GM12878 (cell line): ENCODE measurements around the gene WDFY4. TPM values are rescaled to one million over a fixed set of nuclear protein-coding genes. Genes with fewer than 3 reads are reported as not detected.

ENCODE experiments used
- ATAC-seq: fragments of 200-7000 bp; cut with Tn5 transposase; 3 replicates; pipeline ENCODE4 v1.9.1; 2020; ENCODE audit warnings: mild to moderate bottlenecking, moderate library complexity
- BruUV-seq: library from RNA; stranded (reverse); fragments of 400-500 nt; replicated peaks from 2 replicates; lab custom pipeline; 2021; lab: Mats Ljungman, UMichigan
- CTCF ChIA-PET: fragments of 300-600 bp; sonication (Branson Sonifier 250); formaldehyde crosslinking; extraction: SDS; loops from one replicate; lab custom pipeline; 2021; ENCODE audit warnings: inconsistent platforms; lab: Yijun Ruan, JAX
- POLR2A ChIA-PET: fragments of 350-600 bp; formaldehyde crosslinking; extraction: SDS; loops from one replicate; lab custom pipeline; 2021; ENCODE audit warnings: inconsistent platforms; lab: Charles Lee
- RAD21 ChIA-PET: fragments of 300-600 bp; sonication (Branson Sonifier 250); formaldehyde crosslinking; loops from one replicate; lab custom pipeline; 2023; ENCODE audit warnings: antibody characterized with exemption; ENCODE audit not compliant: unreplicated experiment; lab: Charles Lee
- SMC1A ChIA-PET: fragments of 300-600 bp; sonication (Branson Sonifier 250); formaldehyde crosslinking; loops from one replicate; lab custom pipeline; 2023; ENCODE audit not compliant: unreplicated experiment, uncharacterized antibody; lab: Charles Lee
- DNase-seq: peaks from one replicate; pipeline ENCODE4 v3.0.0-alpha.2; 2011; ENCODE audit warnings: low read depth, low spot score
- FAIRE-seq: peaks from 3 replicates; lab custom pipeline; 2011; peaks lifted over from hg19 to GRCh38; lab: Jason Lieb, UNC
- H2AFZ ChIP-seq: 2 replicates; pipeline ENCODE4 v1.6.0; 2011; ENCODE audit warnings: low read depth, low read length, control low read depth; ENCODE audit not compliant: control insufficient read depth
- H3K27ac ChIP-seq: 2 replicates; pipeline ENCODE4 v1.5.1; 2011; ENCODE audit warnings: control low read depth; ENCODE audit not compliant: control insufficient read depth, insufficient read depth
- H3K27me3 ChIP-seq, 2 experiments: replicated peaks in 1 of 2; 2 replicates each; pipeline versions ENCODE4 v1.6.0 to v1.6.1; 2011; ENCODE audit warnings: low read length in 1 of 2; ENCODE audit not compliant: control insufficient read depth in 2 of 2, insufficient read depth in 2 of 2
- H3K36me3 ChIP-seq, 2 experiments: 2 replicates each; pipeline ENCODE4 v1.5.1; 2011; ENCODE audit warnings: low read length in 1 of 2; ENCODE audit not compliant: control insufficient read depth in 2 of 2, insufficient read depth in 2 of 2
- H3K4me1 ChIP-seq: 2 replicates; pipeline ENCODE4 v1.6.1; 2011; ENCODE audit warnings: mild to moderate bottlenecking, low read length, moderate library complexity, mixed read lengths; ENCODE audit not compliant: control insufficient read depth, insufficient read depth
- H3K4me2 ChIP-seq: 2 replicates; pipeline ENCODE4 v1.6.0; 2011; ENCODE audit warnings: control low read depth; ENCODE audit not compliant: control insufficient read depth, insufficient read depth
- H3K4me3 ChIP-seq: fragments of 200-600 bp; sonication (generic); 2 replicates; pipeline ENCODE4 v1.5.1; 2016
- H3K79me2 ChIP-seq: 2 replicates; pipeline ENCODE4 v1.6.0; 2011; ENCODE audit warnings: low read length; ENCODE audit not compliant: control insufficient read depth, insufficient read depth
- H3K9ac ChIP-seq: 2 replicates; pipeline ENCODE4 v1.8.0; 2011; ENCODE audit warnings: low read length, control low read depth, mixed read lengths; ENCODE audit not compliant: control insufficient read depth, insufficient read depth
- H3K9me3 ChIP-seq: replicated peaks from 3 replicates; pipeline ENCODE4 v1.5.1; 2011; ENCODE audit warnings: mild to moderate bottlenecking, low read length; ENCODE audit not compliant: control insufficient read depth, insufficient read depth
- H4K20me1 ChIP-seq: 2 replicates; pipeline ENCODE4 v1.6.0; 2011; ENCODE audit not compliant: control insufficient read depth, insufficient read depth
- BCL11A ChIP-seq: IDR thresholded peaks from 2 replicates; pipeline ENCODE4 v1.6.1; 2011; ENCODE audit warnings: low read depth, low read length
- FOXM1 ChIP-seq: IDR thresholded peaks from 2 replicates; pipeline ENCODE4 v1.6.1; 2012; ENCODE audit warnings: low read depth, mild to moderate bottlenecking, inconsistent platforms, low read length, moderate library complexity
- MEF2B ChIP-seq: fragments of 450-650 bp; IDR thresholded peaks from 2 replicates; pipeline ENCODE4 v1.6.1; 2018; ENCODE audit warnings: mild to moderate bottlenecking, moderate library complexity; ENCODE audit not compliant: partially characterized antibody, poor library complexity, severe bottlenecking
- NFIC ChIP-seq: IDR thresholded peaks from 2 replicates; pipeline ENCODE4 v1.6.1; 2012; ENCODE audit warnings: low read depth, mild to moderate bottlenecking, inconsistent platforms, low read length, moderate library complexity
- PKNOX1 ChIP-seq: fragments of 450-650 bp; IDR thresholded peaks from 2 replicates; pipeline ENCODE4 v1.6.1; 2016; ENCODE audit warnings: mild to moderate bottlenecking
- SREBF2 ChIP-seq: IDR thresholded peaks from 2 replicates; pipeline ENCODE4 v1.6.1; 2012; ENCODE audit warnings: mild to moderate bottlenecking, low read length
- STAT1 ChIP-seq: fragments of 450-650 bp; conservative IDR thresholded peaks from 2 replicates; pipeline ENCODE4 v1.6.1; 2014; ENCODE audit warnings: antibody characterized with exemption, mild to moderate bottlenecking
- STAT3 ChIP-seq: IDR thresholded peaks from 2 replicates; pipeline ENCODE4 v1.6.1; 2011; ENCODE audit warnings: low read depth, low read length, improper control_type of control experiment
- USF2 ChIP-seq: IDR thresholded peaks from 2 replicates; pipeline ENCODE4 v1.6.1; 2011; ENCODE audit warnings: low read depth, low read length, improper control_type of control experiment, borderline replicate concordance
- YY1 ChIP-seq: IDR thresholded peaks from 2 replicates; pipeline ENCODE4 v1.6.1; 2011; ENCODE audit warnings: low read depth, mild to moderate bottlenecking, low read length
- ZNF24 ChIP-seq: fragments of 450-650 bp; IDR thresholded peaks from 2 replicates; pipeline ENCODE4 v1.6.1; 2017; ENCODE audit warnings: antibody characterized with exemption, mild to moderate bottlenecking
- ZNF384 ChIP-seq: IDR thresholded peaks from 2 replicates; pipeline ENCODE4 v1.6.1; 2012; ENCODE audit warnings: low read depth, mild to moderate bottlenecking, low read length, improper control_type of control experiment, borderline replicate concordance
- WGBS: methylation state at CpG from one replicate; pipeline ENCODE4 v1.1.6; 2016; ENCODE audit warnings: low lambda C conversion rate; ENCODE audit not compliant: insufficient replicate concordance, insufficient coverage; ENCODE audit errors: missing lambda C conversion rate; 5-methylcytosine and 5-hydroxymethylcytosine counted together
- in situ Hi-C: fragments of 300-500 bp; cut with MboI; formaldehyde crosslinking; loops from 9 replicates; pipeline ENCODE4 v1.14.3; 2018; ENCODE audit warnings: mixed read lengths
- intact Hi-C: fragments of 100-400 bp; cut with micrococcal nuclease; formaldehyde crosslinking; loops from one replicate; pipeline ENCODE4 v1.14.2; 2022; ENCODE audit not compliant: unreplicated experiment
- polyA plus RNA-seq, 11 experiments: library from polyadenylated mRNA; depleted of rRNA in 4 of 11; unstranded in 6 of 11; stranded (reverse) in 5 of 11; fragments of >200 nt; fragmentation: Nextera tagmentation in 4 of 11; fragmentation: Illumina TruSeq in 1 of 11; extraction: Ambion mirVana in 4 of 11; extraction: Trizol in 1 of 11; gene quantifications; 1 replicate in 1 of 11; 2 replicates in 10 of 11; pipeline versions ENCODE4 v1.2.1 to v1.2.3, GENCODE V29; 2011 to 2016; ENCODE audit warnings: inconsistent platforms in 2 of 11, missing spikeins in 2 of 11, low read depth in 1 of 11
- total RNA-seq, 4 experiments: library from RNA; depleted of rRNA in 3 of 4; stranded (reverse); fragments of >200 nt in 3 of 4; fragmentation: Illumina TruSeq in 1 of 4; extraction: Trizol in 1 of 4; gene quantifications; 2 replicates each; pipeline versions ENCODE4 v1.2.1 to v1.2.3, GENCODE V29; 2013 to 2021

The WDFY4 gene
- total and polyA plus RNA-seq, 10 of the 15 experiments (the other 5 are each of a cell fraction or from before 2014, with no cell fraction given), result 13.5 to 132 (median 47.3) TPM

GRCh38 chr10:48699011-48699627 is 14.4 kb downstream of the WDFY4 start (continued):
- no peak for TF ChIP-seq ZNF24
- TF ChIP-seq STAT3, result no peak
- TF ChIP-seq MEF2B, result no peak
- TF ChIP-seq FOXM1, result no peak
- TF ChIP-seq PKNOX1, result peak; percentile 61
- no peak for TF ChIP-seq BCL11A
- TF ChIP-seq YY1, result no peak
- TF ChIP-seq NFIC, result no peak
- TF ChIP-seq USF2, result no peak

- TF ChIP-seq STAT1 (no peak), ZNF384 (no peak), SREBF2 (no peak)
- peaks cover 36% of the 10 kb centered on the region for H3K4me1 ChIP-seq
- no TSS peak for BruUV-seq
- H2AFZ ChIP-seq, result no peak overlapping the region
- H3K9ac ChIP-seq, result no peak overlapping the region
- H3K4me2 ChIP-seq, result no peak overlapping the region
- no peak for FAIRE-seq
- intact Hi-C loops (loop anchor here (5.0 kb wide), 1 partner anchor 148 kb away; no protein-coding TSS in a partner anchor), in situ Hi-C loops (no loop called here)
- DNase-seq, result no peak
- SMC1A ChIA-PET, result interaction anchor here (0.9 to 10.3 kb wide), 16 partner anchors 11 to 108 kb away, joined by 3 to 170 read pairs (median 5); partner anchors contain the start of gene WDFY4
- no peak overlapping the region for H3K4me3 ChIP-seq
- CTCF ChIA-PET, result interaction anchor here (0.9 to 19.6 kb wide), 14 partner anchors 8 to 105 kb away, joined by 3 to 221 read pairs (median 6); partner anchors contain the start of gene WDFY4
- no peaks in the 10 kb centered on the region for H3K9me3 ChIP-seq
- H4K20me1 ChIP-seq, result no peaks in the 10 kb centered on the region; the same call in 1 of the 2 replicates
- RAD21 ChIA-PET, result interaction anchor here (0.7 to 10.8 kb wide), 13 partner anchors 10 to 89 kb away, joined by 3 to 171 read pairs (median 5); partner anchors contain the start of gene WDFY4
- H3K79me2 ChIP-seq, result peaks cover 86% of the 10 kb centered on the region
- WGBS, result 64% methylated on average over 2 of the region's 2 CpGs
- H3K36me3 ChIP-seq, result peaks cover 9 to 29% of the 10 kb centered on the region in 2 experiments
- POLR2A ChIA-PET, result interaction anchor here (1.4 to 1.7 kb wide), 3 partner anchors 12 to 30 kb away, joined by 3 to 8 read pairs (median 5); no protein-coding TSS in a partner anchor
- H3K27me3 ChIP-seq, result no peaks in the 10 kb centered on the region
- ATAC-seq, result no peak
- H3K27ac ChIP-seq, result no peak overlapping the region
Observed at GRCh38 chr10:48700071-48700470, 15.4 kb downstream of the WDFY4 start.
